GM21528 (cell line): ENCODE results near the gene EPAS1.

ENCODE experiments used
- ATAC-seq: cut with Tn5 transposase; IDR thresholded peaks from one replicate; pipeline ENCODE4 v1.9.1; 2021; ENCODE audit warnings: mild to moderate bottlenecking, moderate library complexity; ENCODE audit not compliant: unreplicated experiment, low FRiP score

Gene EPAS1

GRCh38 chr2:46296840-46297545 is at the start of gene EPAS1:
TSS of gene EPAS1 (plus strand) at chr2:46297407. CDS start at chr2:46297912, 505 bp downstream.
- ATAC-seq = peak; percentile 83

DNA sequence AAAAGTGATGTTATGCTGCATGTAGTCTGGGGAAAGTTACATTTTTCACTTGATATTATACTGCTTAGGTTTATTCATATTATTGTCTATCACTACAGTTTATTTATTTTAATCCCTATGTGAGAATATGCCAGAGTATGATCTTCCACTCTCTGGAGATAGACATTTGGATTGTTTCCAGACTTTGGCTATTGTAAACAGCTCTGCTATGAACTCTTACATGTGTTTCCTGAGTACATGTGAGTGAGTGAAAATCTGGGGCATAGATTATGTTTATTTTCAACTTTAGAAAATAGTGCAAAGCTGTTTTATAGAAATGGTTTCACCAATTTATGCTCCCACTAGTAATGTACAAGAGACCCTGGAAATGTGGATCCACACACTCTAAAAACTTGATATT is 49.0 kb upstream of the EPAS1 start:
- no peak for ATAC-seq

GRCh38 chr2:46249654-46250053 is 47.6 kb upstream of the EPAS1 start:
- no peak for ATAC-seq

- no peak for ATAC-seq
These were observed 44.1 kb upstream of the EPAS1 start for GRCh38 chr2:46252891-46253659.

DNA sequence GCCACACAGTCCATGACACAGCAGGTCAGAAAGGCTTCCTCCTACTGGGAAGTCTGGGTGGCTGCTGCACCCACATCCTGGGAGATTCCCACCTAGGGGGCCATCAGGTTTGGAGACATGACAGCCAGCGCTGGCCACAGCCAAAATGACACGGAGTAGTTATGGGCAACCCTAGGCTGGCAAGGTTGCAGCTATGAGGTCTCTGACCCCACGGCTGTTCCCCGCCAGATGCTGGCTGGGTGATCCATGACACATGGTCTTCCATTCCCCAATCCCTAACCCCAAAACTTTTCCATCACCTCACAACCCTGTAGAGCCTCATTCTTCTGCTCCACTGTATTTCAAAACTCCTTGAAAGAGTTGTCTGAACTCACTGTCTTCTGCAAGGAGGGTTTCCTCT is 42.7 kb upstream of the EPAS1 start:
- ATAC-seq = no peak

DNA sequence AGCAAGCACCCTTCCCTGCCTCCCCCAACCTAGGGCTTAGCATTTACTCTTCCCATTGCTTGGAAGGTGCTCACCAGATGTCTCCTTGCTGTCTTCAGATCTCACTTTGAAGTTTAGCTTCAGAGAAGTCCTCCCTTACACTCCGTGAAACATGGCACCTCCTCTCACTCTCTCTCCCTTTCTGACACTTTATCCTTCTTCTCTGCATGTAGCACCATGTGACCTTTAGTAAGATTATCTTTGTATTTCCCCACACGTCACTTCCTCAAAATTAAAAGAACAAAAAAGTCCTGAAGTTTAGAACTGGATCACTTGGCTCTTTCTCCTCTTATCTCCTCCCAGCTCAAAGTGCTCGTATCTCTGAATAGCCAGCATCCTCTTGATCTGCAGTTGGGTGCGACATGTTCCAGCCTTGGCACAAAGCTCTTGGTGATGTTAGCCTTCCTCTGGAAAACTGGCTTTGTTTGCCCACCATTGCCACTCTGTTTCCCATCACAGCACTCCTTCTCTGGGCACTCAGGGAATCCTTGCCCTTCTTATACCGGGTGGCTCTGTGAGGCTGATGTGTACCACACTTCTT is 40.6 kb upstream of the EPAS1 start:
- ATAC-seq = no peak

DNA sequence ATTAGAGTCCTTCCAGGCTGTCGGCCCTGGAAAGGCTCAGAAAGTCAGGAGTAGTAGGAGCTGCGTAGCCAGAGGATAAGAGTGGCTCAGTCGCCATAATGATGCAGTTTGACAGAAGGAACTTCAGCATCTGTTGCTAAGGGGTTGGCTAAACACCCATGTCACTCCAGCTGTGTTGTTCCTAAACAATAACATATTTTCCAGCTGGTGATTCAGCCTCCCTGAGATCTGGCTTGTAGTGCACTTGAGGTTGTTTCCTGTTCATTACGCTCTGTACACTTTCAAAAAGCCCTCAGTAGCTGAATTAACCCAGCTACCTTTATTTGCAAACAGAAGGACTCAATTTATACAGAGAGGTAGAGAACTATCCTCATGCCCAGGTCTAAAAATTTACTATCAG is 39.7 kb upstream of the EPAS1 start:
- no peak for ATAC-seq

DNA sequence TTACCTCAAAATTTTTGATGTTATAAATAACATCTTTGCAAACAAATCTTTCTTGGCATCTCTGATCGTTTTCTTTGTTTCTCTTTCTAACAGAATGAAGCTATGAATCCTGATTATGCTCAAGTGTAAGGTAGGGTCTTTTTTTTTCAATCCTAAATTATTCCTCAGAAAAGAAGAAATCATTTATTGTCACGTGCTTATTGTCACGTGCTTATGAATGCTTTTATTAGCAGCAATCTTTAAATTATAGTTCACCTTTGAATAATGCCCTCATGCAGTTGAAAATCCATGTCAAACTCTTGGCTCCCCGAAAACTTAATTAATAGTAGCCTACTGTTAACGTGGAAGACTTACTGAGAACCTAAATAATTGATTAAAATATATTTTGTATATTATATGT is 39.2 kb upstream of the EPAS1 start:
- ATAC-seq = no peak

DNA sequence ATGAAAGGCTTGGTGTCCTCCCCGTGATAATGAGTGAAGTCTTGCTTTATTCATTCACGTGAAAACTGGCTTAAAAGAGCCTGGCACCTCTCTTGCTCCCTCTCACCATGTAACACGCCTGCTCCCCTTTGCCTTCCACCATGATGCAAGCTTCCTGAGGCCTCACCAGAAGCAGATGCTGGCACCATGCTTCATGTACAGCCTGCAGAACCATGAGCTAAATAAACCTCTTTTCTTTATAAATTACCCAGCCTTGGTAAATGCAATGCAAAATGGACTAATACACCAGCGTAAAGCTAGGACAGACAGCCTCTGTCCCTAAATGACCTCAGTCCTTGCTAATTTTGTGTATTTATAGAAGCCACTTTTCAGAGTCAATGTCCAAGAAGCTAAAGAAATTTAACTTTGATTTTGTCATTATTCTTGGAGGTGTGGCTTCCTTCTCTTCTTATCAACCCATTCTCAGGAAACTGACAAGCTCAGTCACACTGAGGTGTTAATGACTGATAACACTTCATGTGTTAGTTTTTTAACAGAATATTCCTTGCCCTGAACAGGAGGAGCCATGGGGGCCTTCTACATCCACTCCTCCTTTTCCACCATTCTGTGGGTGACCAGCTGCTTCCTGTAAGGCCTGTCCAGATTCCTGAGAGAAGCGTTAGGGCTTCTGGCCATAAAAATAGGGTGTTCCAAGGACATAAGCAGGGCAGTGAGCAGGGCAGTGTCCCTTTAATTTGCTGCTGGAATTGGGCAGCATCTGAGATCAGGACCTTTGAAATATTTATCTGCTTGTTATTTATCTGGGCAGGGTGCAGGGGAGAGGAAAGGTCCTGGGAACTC is 38.0 kb upstream of the EPAS1 start:
- no peak for ATAC-seq

- ATAC-seq = no peak
These were observed 37.4 kb upstream of the EPAS1 start for GRCh38 chr2:46259777-46260168.

DNA sequence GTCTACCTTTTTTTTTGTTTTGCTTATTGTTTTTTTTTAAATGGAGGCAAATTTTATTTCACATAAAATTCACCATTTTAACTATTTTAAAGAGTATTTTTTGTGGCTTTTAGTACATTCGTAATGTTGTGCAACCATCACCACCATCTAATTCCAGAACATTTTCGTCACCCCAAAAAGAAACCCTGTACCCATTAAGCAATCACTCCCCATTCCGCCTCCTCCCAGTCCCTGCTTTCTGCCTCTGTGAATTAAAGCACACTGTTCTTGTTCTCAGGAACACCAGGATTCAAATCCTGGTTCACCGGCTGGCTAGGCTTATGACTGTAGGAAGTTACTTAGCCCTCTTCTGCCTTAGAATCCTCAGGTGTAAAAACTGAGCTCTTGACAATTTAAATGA is 36.9 kb upstream of the EPAS1 start:
- ATAC-seq = no peak

GRCh38 chr2:46262248-46262938 is 34.8 kb upstream of the EPAS1 start:
- ATAC-seq = no peak

DNA sequence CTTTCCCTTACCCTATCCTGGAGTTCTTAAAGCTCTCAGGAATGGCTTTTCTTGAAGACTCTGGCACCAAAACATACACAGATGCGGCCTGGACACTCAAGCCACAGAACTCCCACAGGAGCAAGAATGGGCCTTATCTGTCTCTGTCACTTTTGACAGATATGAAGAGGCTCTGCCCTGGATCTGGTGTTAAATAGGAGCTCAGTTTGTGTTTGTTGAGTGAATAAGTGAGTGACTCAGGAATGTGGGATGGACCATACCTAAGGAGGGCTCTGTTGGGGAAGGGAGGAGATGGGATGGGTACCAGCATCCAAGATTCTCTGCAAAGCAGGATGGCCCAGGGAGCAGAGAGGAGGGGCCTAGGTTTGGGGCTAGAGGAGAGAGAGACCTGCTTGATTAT is 33.9 kb upstream of the EPAS1 start:
- ATAC-seq = no peak

- ATAC-seq = no peak
These were observed 32.8 kb upstream of the EPAS1 start for GRCh38 chr2:46264447-46264846.

DNA sequence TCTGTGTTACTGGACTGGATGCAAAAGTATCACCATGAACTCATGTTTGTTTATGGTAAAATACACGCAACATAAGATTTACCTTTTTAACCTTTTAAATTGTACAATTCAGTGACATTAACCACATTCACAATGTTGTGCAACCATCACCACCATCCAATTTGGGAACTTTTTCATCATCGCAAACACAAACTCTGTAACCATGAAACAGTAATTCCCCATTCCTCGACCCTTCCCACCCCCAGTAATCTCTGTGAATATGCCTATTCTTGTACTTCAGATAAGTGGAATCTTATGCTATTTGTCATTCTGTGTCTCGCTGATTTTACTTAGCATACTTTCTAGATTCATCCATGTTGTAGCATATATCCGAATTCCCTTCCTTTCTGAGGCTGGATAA is 31.1 kb upstream of the EPAS1 start:
- no peak for ATAC-seq

- ATAC-seq = no peak
These were observed 29.6 kb upstream of the EPAS1 start for GRCh38 chr2:46267616-46268015.

DNA sequence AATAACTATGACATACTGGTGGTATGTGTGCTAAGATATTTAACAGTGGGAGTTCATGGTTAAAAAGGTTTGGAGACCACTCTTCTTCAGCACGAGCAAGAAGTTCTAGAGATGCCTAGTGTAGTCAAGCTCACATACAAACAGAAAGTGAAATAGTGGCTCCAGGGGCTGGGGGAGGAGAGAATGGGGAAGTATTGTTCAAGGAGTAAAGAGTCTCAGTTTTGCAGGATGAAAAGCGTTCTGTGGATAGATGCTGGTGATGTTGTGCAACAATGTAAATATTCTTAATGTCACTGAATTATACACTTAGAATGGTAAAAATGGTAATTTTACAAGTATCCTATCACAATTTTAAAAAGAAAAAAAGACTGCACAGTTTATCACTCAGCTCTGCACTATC is 29.0 kb upstream of the EPAS1 start:
- no peak for ATAC-seq

DNA sequence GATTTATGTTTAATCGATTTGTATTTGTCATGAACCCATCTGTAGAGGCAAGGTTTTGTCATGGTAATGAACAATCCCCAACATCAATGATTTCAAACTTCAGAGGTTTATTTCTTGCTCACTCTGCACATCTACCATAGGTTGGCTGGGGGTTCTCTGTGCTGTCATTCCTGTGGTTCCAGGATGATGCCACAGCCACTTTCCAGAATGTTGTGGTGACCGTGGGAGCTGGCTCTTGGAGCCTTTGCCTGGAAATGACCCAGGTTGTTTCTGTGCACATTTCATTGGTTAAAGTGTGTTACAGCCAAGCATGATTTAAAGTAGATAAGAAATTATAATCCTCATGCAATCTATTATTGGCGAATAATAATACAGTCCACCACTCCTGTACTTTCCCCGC is 28.2 kb upstream of the EPAS1 start:
- ATAC-seq = no peak

- no peak for ATAC-seq
These were observed 27.5 kb upstream of the EPAS1 start for GRCh38 chr2:46269544-46270273.

DNA sequence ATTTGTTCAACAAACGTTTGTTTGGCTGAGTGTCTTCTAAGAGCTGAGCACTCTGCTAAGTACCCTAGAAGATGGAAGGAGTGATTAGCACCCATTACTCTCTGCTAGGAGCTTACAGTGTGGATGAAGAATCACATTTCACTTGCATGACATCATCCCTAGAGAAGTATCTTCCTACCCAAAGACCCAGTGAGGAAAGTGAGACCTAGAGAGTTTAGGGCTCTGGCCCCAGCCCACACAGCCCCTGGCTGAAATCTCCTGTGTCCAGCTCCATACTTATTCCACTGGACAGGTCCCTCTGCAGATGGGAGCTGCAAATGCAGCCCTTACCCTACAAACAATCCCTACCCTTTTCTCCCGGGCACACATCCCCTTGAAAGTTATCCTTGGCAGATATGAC is 26.8 kb upstream of the EPAS1 start:
- ATAC-seq = no peak
